HG03159 (cell line): ENCODE measurements around the gene TMEM245.
"Not testable (repeated sequence)": the region's sequence is repeated elsewhere in the genome, so short reads cannot be mapped to it uniquely, and the experiment has no call there.

Experiments used
- ATAC-seq: cut with Tn5 transposase; IDR thresholded peaks from one replicate; pipeline ENCODE4 v1.9.1; 2021; ENCODE audit warnings: mild to moderate bottlenecking, moderate library complexity; ENCODE audit not compliant: unreplicated experiment

TMEM245 gene

GRCh38 chr9:109003116-109003515 is 116.6 kb downstream of the TMEM245 start:
- ATAC-seq: no peak

DNA sequence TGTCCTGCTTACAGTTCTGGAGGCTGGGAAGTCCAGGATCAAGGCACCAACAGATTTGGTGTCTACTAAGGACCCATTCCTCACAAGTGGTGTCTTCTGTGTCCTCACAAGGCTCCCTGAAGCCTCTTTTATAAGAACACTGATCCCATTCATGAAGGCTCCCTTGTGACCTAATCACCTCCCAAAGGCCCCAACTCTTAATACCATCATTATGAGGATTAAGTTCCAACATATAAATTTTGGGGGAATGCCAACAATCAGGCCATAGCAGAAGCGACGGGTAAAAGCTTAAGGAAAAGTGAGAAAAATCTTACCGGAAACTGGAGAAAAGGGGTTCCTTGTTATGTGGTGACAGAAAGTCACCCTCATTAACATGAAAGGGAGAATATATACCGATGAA is 117.6 kb downstream of the TMEM245 start:
- ATAC-seq: no peak

DNA sequence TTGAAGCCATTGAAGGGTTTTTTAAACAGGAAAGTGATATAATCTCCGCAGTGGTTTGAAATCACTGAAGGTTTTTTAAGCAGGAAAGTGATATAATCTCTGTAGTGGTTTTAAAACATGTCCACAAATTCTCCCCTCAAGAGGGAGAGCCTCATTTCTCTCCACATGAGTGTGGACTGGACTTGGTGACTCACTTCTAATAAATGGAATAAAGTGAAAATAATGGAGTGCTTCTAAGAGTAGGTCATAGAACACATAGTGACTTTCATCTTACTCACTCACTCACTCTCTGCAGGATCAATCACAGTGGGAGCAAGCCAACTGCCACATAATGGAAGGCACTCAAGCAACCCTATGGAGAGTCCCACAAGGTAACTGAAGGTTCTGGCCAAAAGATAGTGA is 118.5 kb downstream of the TMEM245 start:
- no peak for ATAC-seq

DNA sequence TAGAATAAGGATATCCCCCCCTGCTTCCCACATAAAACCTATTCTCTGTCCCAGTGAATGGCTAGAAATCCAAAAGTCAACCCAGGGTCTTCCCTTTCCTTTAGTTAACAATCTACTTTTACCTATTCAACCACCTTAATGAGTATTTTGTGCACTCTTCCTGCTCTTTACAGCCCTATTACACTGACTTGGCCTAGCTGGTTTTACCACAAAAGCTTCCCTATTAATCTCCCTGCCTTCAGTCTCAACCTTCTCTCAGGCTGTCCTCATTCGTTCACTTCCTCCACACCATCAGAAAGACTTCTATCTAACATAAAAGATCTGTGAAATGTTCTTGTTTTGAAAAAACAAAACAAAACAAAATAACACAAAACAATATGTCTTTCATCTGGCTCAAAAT is 122.6 kb downstream of the TMEM245 start:
- no peak for ATAC-seq

- ATAC-seq: no peak
Observed at GRCh38 chr9:108996643-108997042, 123.1 kb downstream of the TMEM245 start.

DNA sequence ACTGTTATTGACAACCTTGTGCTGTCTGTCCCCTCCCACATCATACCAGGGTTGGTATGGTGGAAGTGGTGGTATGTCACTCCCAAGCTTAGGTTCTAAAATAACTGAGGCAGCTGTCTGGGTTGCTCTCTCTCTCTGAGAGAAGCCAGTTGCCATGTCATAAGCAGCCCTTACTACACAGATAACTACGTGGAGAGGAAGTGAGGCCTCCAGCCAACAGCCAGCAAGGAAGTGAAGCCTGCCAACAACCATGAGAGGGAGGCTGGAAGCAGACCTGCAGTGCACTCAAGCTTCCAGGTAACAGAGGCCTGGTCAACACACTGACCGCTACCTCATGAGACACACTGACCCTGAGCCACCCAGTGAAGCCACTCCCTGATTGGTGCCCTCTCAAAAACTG is 125.1 kb downstream of the TMEM245 start:
- peak; percentile 98 for ATAC-seq

- no peak for ATAC-seq
Observed at GRCh38 chr9:108991479-108991878, 128.3 kb downstream of the TMEM245 start.

DNA sequence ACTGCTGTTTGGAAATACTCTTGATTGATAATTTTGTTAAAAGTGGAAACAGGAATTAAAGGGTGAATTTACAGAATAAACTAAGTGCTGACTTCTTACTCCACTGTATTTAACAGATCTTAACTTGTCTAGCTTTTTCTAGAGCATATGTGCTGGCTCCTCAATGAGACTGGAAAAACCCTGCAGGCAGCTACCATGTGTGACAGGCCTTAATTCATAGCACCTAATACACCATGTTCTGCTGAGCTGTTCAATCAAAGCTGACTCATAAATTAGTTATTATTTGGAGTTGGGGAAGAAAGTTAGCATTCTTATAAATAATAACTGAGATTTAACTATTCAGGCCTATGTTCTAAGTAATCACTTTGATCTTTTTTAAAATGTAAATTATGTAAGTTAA is 135.9 kb downstream of the TMEM245 start:
- ATAC-seq: no peak

- no peak for ATAC-seq
Observed at GRCh38 chr9:108980893-108981292, 138.9 kb downstream of the TMEM245 start.

DNA sequence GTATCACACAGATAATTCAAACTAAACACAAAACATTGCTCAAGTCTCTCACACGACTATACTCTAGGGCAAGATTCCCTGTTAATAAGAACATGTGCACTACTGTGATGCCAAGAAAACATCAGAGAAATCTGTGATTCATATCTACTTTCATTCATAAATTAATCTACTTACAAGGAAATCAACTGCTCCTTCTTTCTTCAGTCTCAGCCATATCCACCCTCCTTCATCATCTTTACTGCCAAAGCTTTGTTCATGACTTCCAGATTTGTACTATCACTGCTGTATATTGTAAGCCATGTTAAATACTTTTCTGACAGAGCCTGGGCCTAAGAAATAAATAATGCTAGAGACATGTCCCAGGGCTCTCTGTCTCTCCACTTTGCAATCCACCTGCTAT is 141.5 kb downstream of the TMEM245 start:
- ATAC-seq: no peak

DNA sequence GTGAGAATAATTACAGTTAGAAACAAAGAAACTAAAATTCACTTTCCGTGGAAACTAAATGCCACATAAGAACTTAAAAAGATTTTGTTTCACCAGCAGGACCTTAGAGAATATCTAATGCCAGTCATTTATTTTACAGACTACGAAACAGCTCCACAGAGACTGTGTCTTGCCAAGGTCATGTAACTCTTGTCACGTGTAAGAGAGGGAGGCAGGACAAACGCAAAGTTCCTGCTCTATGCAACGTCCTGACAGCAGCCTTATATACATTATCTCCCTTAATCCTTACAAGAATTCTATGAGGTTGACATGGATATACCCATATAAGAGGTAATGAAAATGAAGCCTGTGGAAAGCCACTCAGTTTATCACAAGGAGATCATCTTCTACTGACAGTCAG is 145.9 kb downstream of the TMEM245 start:
- no peak for ATAC-seq

DNA sequence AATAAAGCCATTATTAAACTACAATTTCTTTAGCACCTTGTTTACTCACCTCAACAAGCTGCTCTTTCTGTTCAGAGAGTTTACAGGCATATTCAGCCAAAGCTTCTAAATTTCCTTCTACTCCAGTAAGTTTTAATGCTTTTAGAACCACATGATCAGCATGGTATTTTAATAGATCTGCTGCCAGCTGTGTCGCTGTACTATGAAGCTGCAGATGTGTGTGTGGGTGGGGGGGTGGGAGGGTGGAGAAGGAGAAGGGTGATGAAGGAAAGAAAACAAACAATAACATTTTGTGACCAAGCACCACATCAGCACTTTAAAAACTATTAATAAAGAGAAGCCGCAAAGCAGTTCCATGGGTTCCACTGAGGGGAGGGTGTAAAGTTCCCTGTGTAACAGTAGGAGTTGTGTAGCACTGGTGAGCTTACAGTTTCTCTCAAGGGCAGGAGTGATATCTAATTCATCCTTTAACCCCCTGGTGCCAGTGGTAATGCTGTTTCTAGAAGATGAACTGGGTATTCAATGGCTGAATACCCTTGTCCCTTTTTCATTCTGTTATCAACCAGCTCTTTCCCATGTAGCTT is 147.0 kb downstream of the TMEM245 start:
- ATAC-seq: no peak

- ATAC-seq: no peak
Observed at GRCh38 chr9:108972186-108972585, 147.6 kb downstream of the TMEM245 start.

DNA sequence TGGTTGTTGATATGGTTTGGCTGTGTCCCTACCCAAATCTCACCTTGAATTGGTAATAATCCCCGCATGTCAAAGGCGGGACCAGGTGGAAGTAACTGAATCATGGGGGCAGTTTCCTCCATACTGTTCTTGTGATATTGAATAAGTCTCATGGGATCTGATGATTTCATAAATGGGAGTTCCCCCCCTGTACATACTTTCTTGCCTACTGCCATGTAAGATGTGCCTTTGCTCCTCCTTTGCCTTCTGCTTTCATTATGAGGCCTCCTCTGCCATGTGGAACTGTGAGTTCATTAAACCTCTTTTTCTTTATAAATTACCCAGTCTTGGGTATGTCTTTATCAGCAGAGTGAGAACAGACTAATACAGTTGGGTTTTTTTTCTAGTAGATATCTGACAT is 148.4 kb downstream of the TMEM245 start:
- not testable (repeated sequence) for ATAC-seq

- no peak for ATAC-seq
Observed at GRCh38 chr9:108967916-108968315, 151.8 kb downstream of the TMEM245 start.
